Ascending aorta (tissue), 2 donors: Measurements from ENCODE around the gene MVD. TPM values are rescaled to one million over a fixed set of nuclear protein-coding genes. Genes with fewer than 3 reads are reported as not detected.
"Not testable (repeated sequence)": the region's sequence is repeated elsewhere in the genome, so short reads cannot be mapped to it uniquely, and the experiment has no call there.

Experiments used
- DNase-seq, 2 donors: peaks; one replicate each; pipeline ENCODE4 v3.0.0-alpha.2; 2019; ENCODE audit warnings: low spot score in 2 of 2
- H3K27ac ChIP-seq, 2 donors: fragments of 200-600 bp; sonication (generic); one replicate each; pipeline ENCODE4 v1.5.1; 2016 to 2017; ENCODE audit warnings: mild to moderate bottlenecking in 1 of 2
- H3K27me3 ChIP-seq: fragments of 200-600 bp; sonication (generic); one replicate; pipeline ENCODE4 v1.5.1; 2017
- H3K36me3 ChIP-seq, 2 donors: fragments of 200-600 bp; sonication (generic); one replicate each; pipeline ENCODE4 v1.5.1; 2016
- H3K4me1 ChIP-seq, 2 donors: fragments of 200-600 bp; sonication (generic); one replicate each; pipeline ENCODE4 v1.5.1; 2016 to 2017; ENCODE audit warnings: mild to moderate bottlenecking in 1 of 2
- H3K4me3 ChIP-seq, 2 donors: fragments of 200-600 bp; sonication (generic); one replicate each; pipeline ENCODE4 v1.5.1; 2016 to 2017; ENCODE audit warnings: mild to moderate bottlenecking in 1 of 2
- H3K9me3 ChIP-seq, 2 donors: fragments of 200-600 bp; sonication (generic); one replicate each; pipeline ENCODE4 v1.5.1; 2016
- CTCF ChIP-seq, 3 experiments: fragments of 200-600 bp in 2 of 3; fragments of 450-650 bp in 1 of 3; sonication (generic) in 2 of 3; IDR thresholded peaks; one replicate each; pipeline ENCODE4 v1.5.1; 2016 to 2019; ENCODE audit warnings: antibody characterized with exemption in 3 of 3, mild to moderate bottlenecking in 1 of 3, moderate library complexity in 1 of 3
- intact Hi-C: fragments of 100-400 bp; cut with DNase I; formaldehyde crosslinking; loops from one replicate; pipeline ENCODE4 v1.15.1; 2023
- total RNA-seq: library from RNA; depleted of rRNA; stranded (reverse); fragments of >200 nt; gene quantifications from one replicate; pipeline ENCODE4 v1.1.0, GENCODE V29; 2016

MVD gene
- total RNA-seq, 1 donor from 2014 or later, result 72.9 TPM

- TF ChIP-seq CTCF (IDR thresholded peaks at IDR 0.05), result no peak
- H3K4me1 ChIP-seq, result no peaks in the 10 kb centered on the region
- H3K4me3 ChIP-seq, result no peak overlapping the region
- no peak for DNase-seq
- intact Hi-C loops, result no loop called here
- peaks cover 37 to 47% of the 10 kb centered on the region in 2 donors for H3K36me3 ChIP-seq
- H3K27me3 ChIP-seq, result no peaks in the 10 kb centered on the region
- H3K9me3 ChIP-seq, result no peaks in the 10 kb centered on the region
- no peak overlapping the region for H3K27ac ChIP-seq
These were observed 47.9 kb downstream of the MVD start for GRCh38 chr16:88614818-88615580.

- Histone ChIP-seq H3K4me1 (no peaks in the 10 kb centered on the region), H3K9me3 (no peaks in the 10 kb centered on the region), H3K36me3 (peaks cover 45 to 51% of the 10 kb centered on the region in 2 donors), H3K4me3 (no peak overlapping the region), H3K27me3 (no peaks in the 10 kb centered on the region), H3K27ac (no peak overlapping the region)
- intact Hi-C loops, result no loop called here
- no peak for DNase-seq
- TF ChIP-seq CTCF (IDR thresholded peaks at IDR 0.05), result no peak
These were observed 48.7 kb downstream of the MVD start for GRCh38 chr16:88613911-88614817.

- no peaks in the 10 kb centered on the region for H3K9me3 ChIP-seq
- no peaks in the 10 kb centered on the region for H3K4me1 ChIP-seq
- no peak for DNase-seq
- no peak overlapping the region for H3K4me3 ChIP-seq
- intact Hi-C loops, result no loop called here
- no peak overlapping the region for H3K27ac ChIP-seq
- H3K36me3 ChIP-seq, result peaks cover 46 to 53% of the 10 kb centered on the region in 2 donors
- H3K27me3 ChIP-seq, result no peaks in the 10 kb centered on the region
- no peak for TF ChIP-seq CTCF (IDR thresholded peaks at IDR 0.05)
These were observed 49.6 kb downstream of the MVD start for GRCh38 chr16:88613293-88613692.

- TF ChIP-seq CTCF (IDR thresholded peaks at IDR 0.05), result no peak
- no peak overlapping the region for H3K27ac ChIP-seq
- no peaks in the 10 kb centered on the region for H3K4me1 ChIP-seq
- no peaks in the 10 kb centered on the region for H3K27me3 ChIP-seq
- H3K4me3 ChIP-seq, result no peak overlapping the region
- intact Hi-C loops, result no loop called here
- no peak for DNase-seq
- H3K36me3 ChIP-seq, result peaks cover 37 to 53% of the 10 kb centered on the region in 2 donors
- H3K9me3 ChIP-seq, result no peaks in the 10 kb centered on the region
These were observed 51.7 kb downstream of the MVD start for GRCh38 chr16:88610909-88611812.

- Histone ChIP-seq H3K4me3 (no peak overlapping the region), H3K4me1 (no peaks in the 10 kb centered on the region), H3K27me3 (no peaks in the 10 kb centered on the region), H3K9me3 (no peaks in the 10 kb centered on the region), H3K36me3 (peaks cover 41 to 61% of the 10 kb centered on the region in 2 donors), H3K27ac (no peak overlapping the region)
- no peak for DNase-seq
- no peak for TF ChIP-seq CTCF (IDR thresholded peaks at IDR 0.05)
- intact Hi-C loops, result no loop called here
These were observed 52.8 kb downstream of the MVD start for GRCh38 chr16:88610080-88610479.

- peaks cover 42 to 68% of the 10 kb centered on the region in 2 donors for H3K36me3 ChIP-seq
- H3K9me3 ChIP-seq, H3K4me1 ChIP-seq, DNase-seq, H3K4me3 ChIP-seq, H3K27me3 ChIP-seq, H3K27ac ChIP-seq, intact Hi-C loops: not testable (repeated sequence)
These were observed 53.5 kb downstream of the MVD start for GRCh38 chr16:88609426-88609825.
